Measurements from ENCODE around the gene KANTR.
"Not testable (repeated sequence)": the region's sequence is repeated elsewhere in the genome, so short reads cannot be mapped to it uniquely, and the experiment has no call there.

The KANTR gene

DNA sequence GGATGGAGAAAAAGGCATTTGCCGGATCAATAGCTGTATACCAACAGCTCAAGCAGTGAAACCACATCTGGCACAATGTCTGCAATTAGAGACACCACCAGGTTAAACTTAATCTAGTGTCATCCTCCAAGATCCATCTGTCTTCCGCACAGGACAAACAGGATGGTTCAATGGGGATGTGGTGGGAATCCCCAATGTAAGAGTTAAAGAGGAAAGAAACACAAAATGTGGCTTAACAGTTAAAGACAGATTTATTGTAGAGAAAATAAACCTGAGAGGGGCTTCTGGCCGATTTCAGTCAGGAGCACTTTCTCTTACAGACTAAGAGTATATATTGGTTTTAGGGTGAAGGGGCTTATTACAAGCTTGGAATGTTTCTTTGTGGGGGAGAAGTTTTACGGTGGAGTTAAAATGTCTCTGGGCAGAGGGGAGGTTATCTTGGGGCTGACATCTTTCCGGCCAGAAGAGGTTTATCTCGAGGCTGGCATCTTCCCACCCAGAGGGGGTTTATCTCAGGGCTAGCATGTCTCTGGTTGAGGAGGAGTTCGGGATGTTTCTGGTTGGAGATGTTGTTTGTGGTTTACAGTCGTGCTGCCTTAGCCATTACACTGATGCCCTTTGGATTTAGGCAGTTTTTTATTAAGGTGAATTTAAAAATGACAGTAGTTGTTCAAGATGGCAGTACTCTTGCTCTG, 61.7 kb downstream of the KANTR start:
- Mint-ChIP-seq H3K36me3 (no peaks in the 10 kb centered on the region), H3K9me3 (no peaks in the 10 kb centered on the region)
- DNase-seq (ENCODE audit: low spot score in 2 of 2): no peak

DNA sequence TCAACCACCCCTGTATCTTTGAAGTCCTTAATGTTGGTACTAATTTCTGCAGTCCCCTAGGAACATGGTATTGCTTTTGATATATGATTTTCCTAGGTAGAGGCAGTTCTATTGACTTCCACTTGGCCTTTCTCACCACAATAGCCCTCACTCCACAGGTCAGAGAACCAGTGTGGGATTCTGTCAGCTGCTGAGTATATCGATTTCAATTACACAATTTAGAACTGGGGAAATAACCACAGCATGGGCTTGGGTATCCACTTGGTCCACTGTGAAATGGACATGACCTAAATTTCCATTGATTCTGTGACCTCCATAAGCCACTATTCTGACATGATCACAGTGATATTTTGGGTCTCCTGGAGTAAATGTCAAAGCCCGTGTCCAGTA, 62.3 kb downstream of the KANTR start:
- ATAC-seq: no peak
- H3K9me3 Mint-ChIP-seq: no peaks in the 10 kb centered on the region
- no peaks in the 10 kb centered on the region for H3K36me3 Mint-ChIP-seq
- DNase-seq (ENCODE audit: low spot score in 2 of 2): no peak
- H3K4me1 Mint-ChIP-seq: no peaks in the 10 kb centered on the region
- no peak overlapping the region for H3K27ac Mint-ChIP-seq
- H3K4me3 Mint-ChIP-seq: no peak overlapping the region

More for the DNA sequence above, 61.7 kb downstream of the KANTR start:
- no peak overlapping the region for H3K27ac Mint-ChIP-seq
- H3K4me1 Mint-ChIP-seq: no peaks in the 10 kb centered on the region
- H3K4me3 Mint-ChIP-seq: no peak overlapping the region
- ATAC-seq: no peak

- ATAC-seq (no peak), DNase-seq (ENCODE audit: low spot score in 2 of 2) (no peak)
- Mint-ChIP-seq H3K4me3 (no peak overlapping the region), H3K27ac (no peak overlapping the region), H3K4me1 (no peaks in the 10 kb centered on the region), H3K36me3 (no peaks in the 10 kb centered on the region), H3K9me3 (no peaks in the 10 kb centered on the region)
These were observed 65.2 kb downstream of the KANTR start for GRCh38 chrX:53159184-53159583.

DNA sequence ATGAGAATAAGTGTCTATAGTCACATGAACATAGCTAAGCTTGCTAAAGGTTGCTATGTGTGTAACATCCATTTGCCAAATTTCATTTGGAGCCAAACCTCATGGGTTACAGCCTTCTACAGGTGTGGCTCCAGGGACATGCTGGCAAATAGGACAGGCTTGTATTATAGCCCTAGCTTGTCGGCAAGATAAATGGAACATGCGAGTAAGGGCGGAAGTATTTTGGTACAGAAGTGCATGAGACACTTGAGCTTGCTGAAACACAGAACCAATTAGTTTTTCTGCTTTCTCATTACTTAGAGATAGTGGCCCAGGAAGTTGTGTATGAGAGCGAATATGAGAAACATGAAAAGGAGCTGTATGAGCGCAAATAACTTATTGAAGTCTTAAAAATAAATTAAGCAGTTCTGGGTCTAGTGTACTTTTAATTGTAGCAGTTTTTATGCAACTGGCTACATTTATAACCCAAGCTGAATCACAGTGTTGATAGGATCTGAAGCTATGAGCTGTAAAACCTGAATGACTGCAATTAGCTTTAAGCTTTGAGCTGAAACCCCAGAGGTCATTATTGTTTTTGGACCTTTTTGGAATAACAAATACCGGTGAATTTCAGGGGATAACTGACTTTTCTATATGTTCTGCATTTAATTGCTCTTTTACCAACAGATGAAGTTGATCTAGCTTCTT, 66.5 kb downstream of the KANTR start:
- DNase-seq (ENCODE audit: low spot score in 2 of 2): no peak
- no peaks in the 10 kb centered on the region for H3K36me3 Mint-ChIP-seq
- H3K27ac Mint-ChIP-seq: no peak overlapping the region
- no peak overlapping the region for H3K4me3 Mint-ChIP-seq
- no peak for ATAC-seq
- H3K9me3 Mint-ChIP-seq: no peaks in the 10 kb centered on the region
- no peaks in the 10 kb centered on the region for H3K4me1 Mint-ChIP-seq

DNA sequence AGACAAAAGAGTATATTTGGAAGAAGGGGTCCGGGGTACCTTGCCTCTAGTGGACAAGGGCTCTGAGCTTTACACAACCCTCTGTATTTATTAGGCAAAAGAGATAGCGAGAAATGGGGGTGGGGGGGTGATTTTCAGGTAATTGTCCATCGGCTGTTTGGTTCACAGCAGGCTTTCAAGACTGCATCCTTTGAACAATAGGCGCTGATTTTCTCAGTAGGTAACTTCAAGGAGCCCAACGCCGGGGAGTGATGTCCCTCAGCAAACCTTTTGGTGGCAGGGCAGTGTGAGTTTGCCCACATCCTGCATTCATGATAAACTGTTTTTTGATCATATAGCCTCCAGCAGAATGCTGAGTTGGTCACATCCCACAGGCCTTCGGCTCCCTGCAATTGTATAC, 69.5 kb downstream of the KANTR start:
- Mint-ChIP-seq H3K36me3 (no peaks in the 10 kb centered on the region), H3K9me3 (no peaks in the 10 kb centered on the region), H3K4me3 (no peak overlapping the region), H3K27ac (no peak overlapping the region), H3K4me1 (no peaks in the 10 kb centered on the region)
- DNase-seq (ENCODE audit: low spot score in 2 of 2): no peak
- no peak for ATAC-seq

GRCh38 chrX:53164566-53164965, 70.6 kb downstream of the KANTR start:
- not testable (repeated sequence) for DNase-seq (ENCODE audit: low spot score in 2 of 2); H3K36me3 Mint-ChIP-seq; H3K4me1 Mint-ChIP-seq; ATAC-seq; H3K4me3 Mint-ChIP-seq; H3K9me3 Mint-ChIP-seq; H3K27ac Mint-ChIP-seq

DNA sequence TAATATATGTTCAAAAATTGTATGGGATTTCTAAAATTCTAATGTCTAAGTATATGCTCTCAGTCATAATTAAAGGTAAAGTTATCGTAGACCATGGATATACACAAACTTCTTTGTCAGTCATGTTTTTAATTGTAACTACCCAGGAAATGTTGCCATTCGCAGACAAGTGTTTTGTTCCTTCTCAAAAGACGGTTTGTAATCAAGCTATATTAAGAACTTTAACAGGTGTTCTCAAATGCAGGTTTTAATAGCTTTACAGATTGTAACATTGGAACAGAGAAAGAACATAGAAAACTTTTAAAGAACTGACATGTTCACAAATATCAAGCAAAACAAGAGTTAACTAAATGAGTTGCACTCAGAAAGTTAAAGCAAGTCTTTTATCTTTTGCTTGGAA, 72.2 kb downstream of the KANTR start:
- no peaks in the 10 kb centered on the region for H3K4me1 Mint-ChIP-seq
- H3K4me3 Mint-ChIP-seq: no peak overlapping the region
- H3K36me3 Mint-ChIP-seq: no peaks in the 10 kb centered on the region
- no peak for DNase-seq (ENCODE audit: low spot score in 2 of 2)
- no peak for ATAC-seq
- H3K9me3 Mint-ChIP-seq: no peaks in the 10 kb centered on the region
- no peak overlapping the region for H3K27ac Mint-ChIP-seq

DNA sequence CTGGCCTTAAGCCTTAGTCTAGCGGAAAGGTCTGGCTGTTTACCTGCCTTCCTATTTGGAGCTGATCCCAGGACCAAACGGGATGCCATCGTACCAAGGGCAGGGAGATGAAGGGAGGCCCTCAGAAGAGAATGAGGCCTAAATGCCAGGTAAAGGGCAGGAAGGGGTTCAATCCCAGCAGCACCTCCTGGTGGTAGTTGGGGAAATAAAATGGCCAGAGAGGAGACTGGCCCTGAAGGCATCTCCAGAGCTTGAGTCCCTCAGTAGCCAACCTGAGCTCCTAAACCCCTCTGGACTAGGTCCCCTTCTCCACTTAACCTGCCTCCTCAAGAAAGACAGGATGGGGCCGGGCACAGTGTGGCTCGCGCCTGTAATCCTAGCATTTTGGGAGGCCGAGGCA, 77.4 kb downstream of the KANTR start:
- Mint-ChIP-seq H3K4me3 (no peak overlapping the region), H3K27ac (no peak overlapping the region), H3K4me1 (no peaks in the 10 kb centered on the region), H3K9me3 (peaks cover 4% of the 10 kb centered on the region), H3K36me3 (no peaks in the 10 kb centered on the region)
- ATAC-seq (no peak), DNase-seq (ENCODE audit: low spot score in 2 of 2) (no peak)
